Measurements from ENCODE around the gene HCAR2.

- no peak for TF ChIP-seq POLR2A (IDR thresholded peaks at IDR 0.05)
- TF ChIP-seq, protein P1, sequence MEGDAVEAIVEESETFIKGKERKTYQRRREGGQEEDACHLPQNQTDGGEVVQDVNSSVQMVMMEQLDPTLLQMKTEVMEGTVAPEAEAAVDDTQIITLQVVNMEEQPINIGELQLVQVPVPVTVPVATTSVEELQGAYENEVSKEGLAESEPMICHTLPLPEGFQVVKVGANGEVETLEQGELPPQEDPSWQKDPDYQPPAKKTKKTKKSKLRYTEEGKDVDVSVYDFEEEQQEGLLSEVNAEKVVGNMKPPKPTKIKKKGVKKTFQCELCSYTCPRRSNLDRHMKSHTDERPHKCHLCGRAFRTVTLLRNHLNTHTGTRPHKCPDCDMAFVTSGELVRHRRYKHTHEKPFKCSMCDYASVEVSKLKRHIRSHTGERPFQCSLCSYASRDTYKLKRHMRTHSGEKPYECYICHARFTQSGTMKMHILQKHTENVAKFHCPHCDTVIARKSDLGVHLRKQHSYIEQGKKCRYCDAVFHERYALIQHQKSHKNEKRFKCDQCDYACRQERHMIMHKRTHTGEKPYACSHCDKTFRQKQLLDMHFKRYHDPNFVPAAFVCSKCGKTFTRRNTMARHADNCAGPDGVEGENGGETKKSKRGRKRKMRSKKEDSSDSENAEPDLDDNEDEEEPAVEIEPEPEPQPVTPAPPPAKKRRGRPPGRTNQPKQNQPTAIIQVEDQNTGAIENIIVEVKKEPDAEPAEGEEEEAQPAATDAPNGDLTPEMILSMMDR (IDR thresholded peaks at IDR 0.05): no peak
- no peak for TF ChIP-seq EP300 (IDR thresholded peaks at IDR 0.05)
These were observed 40.9 kb upstream of the HCAR2 start for GRCh38 chr12:122743895-122744525.
